HG03521 (cell line): ENCODE results near the gene TSPEAR.
"Not testable (repeated sequence)": the region's sequence is repeated elsewhere in the genome, so short reads cannot be mapped to it uniquely, and the experiment has no call there.

Experiments used
- ATAC-seq: cut with Tn5 transposase; IDR thresholded peaks from one replicate; pipeline ENCODE4 v1.9.1; 2021; ENCODE audit warnings: mild to moderate bottlenecking, moderate library complexity; ENCODE audit not compliant: unreplicated experiment

TSPEAR gene

DNA sequence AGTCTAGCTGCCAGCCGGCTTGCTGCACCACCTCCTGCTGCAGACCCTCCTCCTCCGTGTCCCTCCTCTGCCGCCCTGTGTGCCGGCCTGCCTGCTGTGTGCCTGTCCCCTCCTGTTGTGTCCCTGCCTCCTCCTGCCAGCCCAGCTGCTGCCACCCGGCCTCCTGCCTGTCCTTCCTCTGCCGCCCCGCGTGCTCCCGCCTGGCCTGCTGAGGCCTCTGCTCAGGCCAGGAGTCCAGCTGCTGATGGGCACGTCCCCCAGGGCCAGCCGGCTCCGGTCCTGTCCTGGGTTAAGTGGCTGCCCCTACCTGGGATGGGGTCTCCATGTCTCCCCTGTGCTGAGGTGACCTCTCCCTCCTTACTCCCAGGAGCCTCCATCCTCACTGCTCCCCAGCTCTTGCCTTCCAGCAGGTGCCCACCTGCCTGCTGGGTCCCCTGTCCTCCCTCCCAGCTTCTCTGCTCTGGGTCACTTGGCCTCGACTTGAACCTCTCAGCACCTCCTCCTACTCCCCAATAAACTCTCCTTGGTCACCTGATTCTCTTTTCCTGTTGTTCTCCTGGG lies 98.6 kb downstream of the TSPEAR start:
- no peak for ATAC-seq

DNA sequence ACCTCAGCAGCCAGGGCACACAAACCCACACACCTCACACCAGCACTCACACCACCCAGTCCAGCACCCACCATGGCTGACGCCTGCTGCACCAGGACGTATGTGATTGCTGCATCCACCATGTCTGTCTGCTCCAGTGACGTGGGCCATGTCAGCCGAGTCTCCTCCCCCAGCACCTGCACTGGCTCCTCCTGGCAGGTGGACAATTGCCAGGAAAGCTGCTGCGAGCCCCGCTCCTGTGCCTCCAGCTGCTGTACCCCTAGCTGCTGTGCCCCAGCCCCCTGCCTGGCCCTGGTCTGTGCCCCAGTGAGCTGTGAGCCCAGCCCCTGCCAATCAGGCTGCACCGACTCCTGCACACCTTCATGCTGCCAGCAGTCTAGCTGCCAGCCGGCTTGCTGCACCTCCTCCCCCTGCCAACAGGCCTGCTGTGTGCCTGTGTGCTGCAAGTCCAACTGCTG lies 99.3 kb downstream of the TSPEAR start, which contains the start of gene KRTAP10-8:
Gene KRTAP10-8, plus strand, starts transcription at position 51 of the 458 bp plus-strand sequence. Its CDS starts 22 bp downstream, at position 73.
- ATAC-seq: no peak

DNA sequence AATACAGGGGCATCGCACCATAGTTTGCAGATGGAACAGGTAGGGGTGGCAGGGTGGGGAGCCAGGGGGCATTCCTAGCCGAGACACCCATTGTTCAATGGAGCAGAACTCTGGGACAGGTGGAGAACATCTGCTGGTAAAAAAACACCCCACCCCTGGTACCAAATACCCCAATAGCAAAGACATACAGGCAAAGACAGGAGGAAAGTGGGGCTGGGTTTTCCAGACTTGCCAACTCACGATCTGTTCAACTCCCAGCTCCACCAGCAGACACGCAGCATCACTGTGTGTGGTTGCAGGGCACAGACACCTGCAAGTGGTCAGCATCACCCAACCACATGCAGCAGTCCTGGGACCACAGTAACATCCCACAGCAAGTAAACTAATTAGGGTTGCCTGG lies 99.8 kb downstream of the TSPEAR start:
- no peak for ATAC-seq

DNA sequence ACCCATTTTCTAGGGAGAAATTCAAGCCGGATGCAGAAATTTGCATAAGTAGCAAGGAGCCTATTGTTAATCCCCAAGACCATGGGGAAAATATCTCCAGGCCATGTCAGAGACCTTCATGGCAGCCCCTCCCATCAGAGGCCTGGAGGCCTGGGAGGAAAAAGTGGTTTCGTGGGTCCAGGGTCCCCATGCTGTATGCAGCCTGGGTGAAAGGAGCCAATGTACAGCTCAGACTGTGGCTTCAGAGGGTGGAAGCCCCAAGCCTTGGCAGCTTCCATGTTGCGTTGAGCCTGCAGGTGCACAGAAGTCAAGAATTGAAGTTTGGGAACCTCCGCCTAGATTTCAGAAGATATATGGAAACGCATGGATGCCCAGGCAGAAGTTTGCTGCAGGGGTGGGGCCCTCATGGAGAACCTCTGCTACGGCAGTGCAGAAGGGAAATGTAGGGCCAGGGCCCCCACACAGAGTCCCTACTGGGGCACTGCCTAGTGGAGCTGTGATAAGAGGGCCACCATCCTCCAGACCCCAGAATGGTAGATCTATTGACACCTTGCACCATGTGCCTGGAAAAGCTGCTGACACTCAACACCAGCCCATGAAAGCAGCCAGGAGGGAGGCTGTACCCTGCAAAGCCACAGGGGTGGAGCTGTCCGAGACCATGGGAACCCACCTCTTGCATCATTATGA lies 101.1 kb downstream of the TSPEAR start:
- not testable (repeated sequence) for ATAC-seq

DNA sequence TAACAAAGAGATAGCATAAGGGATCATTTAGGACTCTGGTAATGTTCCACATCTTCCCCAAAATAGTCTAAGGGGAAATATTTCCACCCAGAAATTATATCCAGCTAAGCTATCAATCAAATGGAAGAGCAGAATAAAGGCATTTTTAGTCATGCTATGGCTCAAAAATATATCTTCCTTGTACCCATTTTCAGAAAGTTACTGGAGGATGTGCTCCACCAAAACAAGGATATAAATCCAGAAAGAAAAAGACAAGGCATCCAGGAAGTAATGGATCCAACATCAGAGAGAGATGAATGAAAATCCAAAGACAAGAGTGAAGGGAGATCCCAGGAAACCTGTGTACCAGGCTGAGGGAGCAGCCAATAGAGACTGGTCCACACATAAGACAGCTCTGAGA lies 102.2 kb downstream of the TSPEAR start:
- no peak for ATAC-seq

DNA sequence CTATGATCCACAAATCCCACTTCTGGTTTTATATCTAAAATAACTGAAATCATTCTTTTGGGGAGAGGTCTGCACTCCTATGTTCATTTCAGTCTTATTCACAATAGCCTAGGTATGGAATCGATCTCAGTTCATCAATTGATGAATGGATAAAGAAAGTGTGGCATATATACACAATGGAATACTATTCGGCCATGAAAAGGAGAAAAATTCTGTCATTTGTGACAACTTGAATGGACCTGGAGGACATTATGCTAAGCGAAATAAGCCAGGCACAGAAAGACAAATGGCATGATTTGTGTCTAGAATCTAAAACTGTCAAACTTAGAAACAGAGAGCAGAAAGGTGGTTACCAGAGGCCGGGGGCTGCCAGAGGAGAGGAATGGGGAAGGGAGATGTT lies 104.9 kb downstream of the TSPEAR start:
- no peak for ATAC-seq

DNA sequence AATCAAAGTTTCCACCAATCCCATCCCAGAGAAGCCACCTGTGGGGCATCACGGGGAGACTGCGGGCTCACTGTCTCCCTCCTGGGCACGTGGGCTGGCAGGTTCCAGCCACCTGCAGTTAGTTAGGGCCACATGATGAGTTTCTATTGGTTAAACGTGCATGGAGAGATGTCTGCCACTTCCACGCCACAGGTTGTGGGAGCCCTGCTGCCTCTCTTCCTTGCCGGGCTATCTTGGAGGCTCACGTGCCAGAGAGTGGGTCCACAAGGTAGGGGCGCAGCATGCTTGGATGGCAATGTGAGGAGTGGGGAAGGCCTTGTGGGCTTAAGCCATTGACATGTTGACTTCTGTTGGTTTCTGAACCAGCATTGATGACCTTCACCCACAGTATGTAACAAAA lies 107.5 kb downstream of the TSPEAR start:
- ATAC-seq: no peak

DNA sequence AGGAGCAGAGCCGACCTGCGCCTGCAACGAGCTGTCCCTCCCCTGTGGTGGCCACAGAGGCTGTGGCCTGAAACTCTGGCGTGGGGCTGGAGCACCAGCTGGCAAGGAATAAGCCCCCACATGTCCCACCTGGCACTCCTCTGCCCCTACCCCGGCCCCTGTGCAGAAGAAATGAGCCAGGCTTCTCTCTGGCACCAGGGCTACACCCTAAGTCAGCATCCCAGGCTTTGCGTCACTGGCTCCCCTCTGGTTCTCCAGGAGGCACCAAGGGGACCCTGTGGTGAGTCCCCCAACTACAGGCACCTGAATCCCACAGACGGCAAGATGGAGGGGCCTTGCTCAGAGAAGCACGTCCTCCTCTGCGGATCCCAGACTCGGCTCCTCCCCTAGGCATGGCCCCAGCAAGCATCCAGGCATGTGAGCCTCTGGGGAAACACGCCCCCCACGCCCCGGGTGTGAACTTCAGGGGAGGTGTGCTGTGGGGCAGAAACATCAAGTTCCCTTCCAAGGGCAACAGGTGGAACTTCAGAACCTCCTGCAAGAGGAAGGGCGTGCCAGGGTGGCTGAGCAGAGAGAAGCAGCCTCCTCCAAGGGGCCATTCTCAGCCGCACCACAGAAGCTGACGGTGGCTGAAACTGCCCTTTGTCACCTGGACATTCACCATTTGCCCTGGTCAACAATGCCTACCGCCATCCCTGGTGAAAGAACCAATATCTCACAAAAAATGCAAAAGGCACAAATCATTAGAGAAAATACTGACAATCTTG lies 108.1 kb downstream of the TSPEAR start:
- no peak for ATAC-seq

DNA sequence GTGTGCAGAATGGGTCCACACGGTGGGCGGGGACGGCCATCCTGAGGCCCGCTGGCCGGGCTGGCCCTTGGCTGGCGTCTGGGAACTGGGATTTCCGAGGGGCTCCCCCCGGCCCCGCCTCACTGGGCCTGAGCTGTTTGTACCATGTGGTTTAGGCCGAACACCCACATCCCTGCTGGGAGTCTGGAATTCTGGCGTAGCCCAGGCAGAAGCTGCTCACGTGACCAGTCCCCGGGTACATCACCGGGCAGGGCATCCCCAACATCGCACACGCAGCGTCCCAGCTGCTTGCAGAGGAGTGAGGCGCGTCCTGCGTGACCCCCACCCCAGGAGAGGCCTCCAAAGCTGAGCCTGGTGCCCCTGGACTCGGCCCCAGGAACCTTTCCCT lies 108.9 kb downstream of the TSPEAR start:
- ATAC-seq: no peak

DNA sequence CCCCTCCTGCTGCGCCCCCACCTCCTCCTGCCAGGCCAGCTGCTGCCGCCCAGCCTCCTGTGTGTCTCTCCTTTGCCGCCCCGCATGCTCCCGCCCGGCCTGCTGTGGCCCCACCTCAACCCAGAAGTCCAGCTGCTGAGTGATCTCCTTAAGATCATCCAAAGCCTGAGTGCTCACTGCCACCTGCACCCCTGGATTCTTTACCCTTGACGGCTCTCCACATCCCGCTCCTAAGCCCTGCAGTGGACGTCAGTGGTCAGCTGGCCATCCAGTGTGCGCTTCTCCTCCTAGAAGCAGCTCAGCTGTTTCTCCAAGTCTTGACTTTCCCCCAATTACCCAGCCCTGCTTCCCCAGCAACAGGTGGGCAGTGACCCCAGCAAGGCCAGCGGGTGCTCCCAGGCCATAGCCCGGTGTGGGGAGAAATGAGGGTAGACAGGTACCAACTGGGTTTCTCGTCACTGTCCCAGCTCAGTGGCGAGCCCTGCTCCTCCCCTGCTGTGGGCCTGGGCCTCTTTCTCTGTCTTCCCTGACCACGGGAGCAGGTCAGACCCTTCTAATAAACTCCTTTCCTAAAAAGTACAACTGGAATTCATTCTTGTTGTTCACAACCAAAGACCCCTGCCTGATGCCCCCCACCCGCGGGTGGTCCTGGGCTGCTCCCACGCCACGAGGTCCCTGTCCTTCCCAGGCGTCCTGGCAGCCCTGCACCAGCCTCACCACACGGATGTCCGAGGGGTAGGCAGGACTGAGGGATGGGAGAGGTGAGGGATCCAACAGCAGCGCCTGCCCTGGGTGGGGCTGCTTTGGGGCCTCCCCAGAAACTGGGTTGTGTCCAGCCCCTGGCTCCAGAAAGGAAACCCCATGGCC lies 109.5 kb downstream of the TSPEAR start:
- no peak for ATAC-seq

DNA sequence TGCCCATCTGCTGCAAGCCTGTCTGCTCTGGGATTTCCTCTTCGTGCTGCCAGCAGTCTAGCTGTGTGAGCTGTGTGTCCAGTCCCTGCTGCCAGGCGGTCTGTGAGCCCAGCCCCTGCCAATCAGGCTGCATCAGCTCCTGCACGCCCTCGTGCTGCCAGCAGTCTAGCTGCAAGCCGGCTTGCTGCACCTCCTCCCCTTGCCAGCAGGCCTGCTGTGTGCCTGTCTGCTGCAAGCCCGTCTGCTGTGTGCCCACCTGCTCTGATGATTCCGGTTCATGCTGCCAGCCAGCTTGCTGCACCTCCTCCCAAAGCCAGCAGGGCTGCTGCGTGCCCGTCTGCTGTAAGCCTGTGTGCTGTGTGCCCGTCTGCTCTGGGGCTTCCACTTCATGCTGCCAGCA lies 110.3 kb downstream of the TSPEAR start:
- ATAC-seq: not testable (repeated sequence)

DNA sequence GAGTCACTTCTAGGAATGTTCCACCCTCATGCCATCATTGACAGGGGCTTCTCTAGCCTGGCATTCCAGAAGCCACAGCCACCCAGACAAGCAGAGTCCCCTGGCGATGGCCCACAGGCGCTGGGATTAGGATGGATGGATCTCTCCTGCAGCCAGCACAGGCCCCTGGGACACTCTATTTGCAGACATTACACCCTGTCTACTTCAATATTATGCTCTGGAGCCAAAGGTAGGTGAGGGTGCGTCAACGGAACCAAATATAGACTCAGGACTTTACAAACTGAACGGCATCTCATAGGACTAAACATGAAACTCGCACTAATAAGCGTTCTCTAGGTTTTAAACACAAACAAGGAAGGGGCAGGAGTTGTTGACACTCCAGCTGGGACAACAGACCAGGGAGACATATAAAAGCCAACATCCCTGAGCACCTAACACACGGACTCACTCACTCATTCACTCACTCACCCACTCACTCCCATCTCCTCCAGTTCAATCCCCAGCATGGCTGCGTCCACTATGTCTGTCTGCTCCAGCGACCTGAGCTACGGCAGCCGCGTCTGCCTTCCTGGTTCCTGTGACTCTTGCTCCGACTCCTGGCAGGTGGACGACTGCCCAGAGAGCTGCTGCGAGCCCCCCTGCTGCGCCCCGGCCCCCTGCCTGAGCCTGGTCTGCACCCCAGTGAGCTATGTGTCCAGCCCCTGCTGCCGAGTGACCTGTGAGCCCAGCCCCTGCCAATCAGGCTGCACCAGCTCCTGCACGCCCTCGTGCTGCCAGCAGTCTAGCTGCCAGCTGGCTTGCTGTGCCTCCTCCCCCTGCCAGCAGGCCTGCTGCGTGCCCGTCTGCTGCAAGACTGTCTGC lies 111.0 kb downstream of the TSPEAR start, which contains the start of gene KRTAP10-7:
Gene KRTAP10-7, plus strand, starts transcription at position 480 of the 861 bp plus-strand sequence. Its CDS starts 25 bp downstream, at position 505.
- not testable (repeated sequence) for ATAC-seq

DNA sequence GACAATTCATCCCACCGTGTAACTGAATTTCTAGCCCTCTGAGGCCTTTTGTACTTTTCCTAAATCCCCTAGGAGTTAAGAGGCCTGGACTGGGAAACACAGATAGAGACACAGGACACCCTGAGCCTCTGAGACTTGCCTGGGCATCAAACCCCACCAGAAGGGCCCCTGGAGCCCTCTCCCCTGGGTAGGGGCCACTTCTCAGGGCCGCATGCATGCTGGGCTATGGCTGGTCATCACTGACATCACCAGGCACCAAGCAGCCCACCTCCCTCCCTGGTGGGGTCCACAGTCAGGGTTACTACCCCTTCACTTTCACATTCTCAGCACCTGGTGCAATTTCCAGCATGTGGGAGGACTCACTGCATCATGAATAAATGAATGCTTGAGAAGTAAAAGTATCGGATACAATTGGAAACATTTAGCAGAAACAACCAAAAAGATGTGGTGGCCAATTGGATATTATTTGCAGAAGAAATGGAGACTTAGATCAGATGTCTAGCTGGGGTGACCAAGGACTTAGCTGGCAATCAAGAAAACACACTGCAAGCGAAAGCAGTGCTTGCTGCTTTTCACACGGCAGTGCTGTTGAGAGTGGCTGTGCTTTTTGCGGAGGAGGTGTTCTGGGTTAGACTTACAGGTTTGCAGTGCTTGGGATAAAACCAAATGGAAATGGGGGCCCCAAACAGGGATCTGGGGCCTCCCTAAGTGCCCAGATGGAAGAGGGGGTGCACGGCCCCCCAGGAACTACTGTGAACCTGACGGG lies 111.9 kb downstream of the TSPEAR start:
- no peak for ATAC-seq

DNA sequence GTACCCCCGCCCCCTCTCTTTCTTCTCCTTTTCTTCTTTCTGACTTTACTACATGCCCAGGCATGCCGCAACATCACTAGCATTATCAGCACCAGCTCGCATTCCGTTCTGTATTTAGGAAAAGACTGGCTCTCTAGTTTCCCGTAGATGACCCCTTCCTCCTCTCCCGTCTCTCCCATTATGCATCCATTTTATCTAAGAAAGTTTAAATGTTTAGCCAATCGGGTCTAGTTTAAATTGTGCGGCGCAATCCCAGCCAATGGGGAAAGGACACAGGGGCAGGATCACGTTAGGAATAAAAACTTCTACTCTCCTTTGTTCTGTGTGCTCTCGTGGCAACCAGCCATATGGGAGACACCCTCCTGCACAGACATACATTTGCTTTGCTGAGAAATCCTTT lies 113.3 kb downstream of the TSPEAR start:
- no peak for ATAC-seq

DNA sequence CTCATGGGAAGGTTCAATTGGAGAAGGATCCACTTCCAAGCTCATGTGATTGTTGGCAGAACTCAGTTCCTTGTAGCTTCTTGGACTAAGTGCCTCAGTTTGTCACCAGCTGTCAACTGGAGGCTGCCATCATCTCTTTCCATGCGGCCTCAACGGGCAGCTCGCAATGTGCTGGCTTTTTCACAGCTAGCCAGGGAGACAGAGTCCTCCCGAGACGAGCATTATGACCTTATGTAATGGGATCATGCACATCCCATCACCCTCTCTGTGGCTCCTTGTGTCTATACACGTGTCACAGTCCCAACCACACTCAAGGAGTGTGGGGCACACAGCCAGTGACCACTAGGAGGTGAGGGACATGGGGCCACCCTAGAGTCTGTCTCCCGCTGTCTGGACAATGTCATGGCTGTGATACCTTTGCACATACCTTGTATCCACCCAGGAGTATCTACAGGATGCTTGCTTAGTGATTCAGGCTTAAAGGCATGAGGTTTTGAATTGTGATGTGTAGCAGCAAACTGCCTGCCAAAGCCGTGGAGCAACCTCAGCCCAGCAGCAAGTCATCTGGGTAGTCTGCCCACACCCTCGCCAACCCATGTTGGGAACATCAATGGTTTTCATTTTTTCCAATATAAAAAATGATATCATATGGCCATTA lies 115.2 kb downstream of the TSPEAR start:
- no peak for ATAC-seq

DNA sequence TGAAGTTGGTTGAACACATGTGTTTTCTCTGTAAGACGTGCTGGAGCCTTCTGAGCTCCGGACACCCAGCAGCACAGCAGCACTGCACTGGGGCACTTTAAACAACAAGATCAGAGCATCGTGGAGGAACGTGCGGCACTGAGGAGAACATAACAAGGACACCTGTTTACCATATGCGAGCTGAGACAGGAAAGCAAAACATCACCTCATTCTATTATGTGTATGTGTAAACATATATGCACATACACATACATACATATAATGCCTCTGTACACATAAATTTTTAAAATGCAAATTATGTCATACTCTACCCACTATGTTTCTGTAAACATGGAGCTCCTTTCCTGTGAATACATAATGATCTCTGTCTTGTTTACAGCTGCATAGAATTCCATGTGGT lies 115.8 kb downstream of the TSPEAR start:
- ATAC-seq: no peak

DNA sequence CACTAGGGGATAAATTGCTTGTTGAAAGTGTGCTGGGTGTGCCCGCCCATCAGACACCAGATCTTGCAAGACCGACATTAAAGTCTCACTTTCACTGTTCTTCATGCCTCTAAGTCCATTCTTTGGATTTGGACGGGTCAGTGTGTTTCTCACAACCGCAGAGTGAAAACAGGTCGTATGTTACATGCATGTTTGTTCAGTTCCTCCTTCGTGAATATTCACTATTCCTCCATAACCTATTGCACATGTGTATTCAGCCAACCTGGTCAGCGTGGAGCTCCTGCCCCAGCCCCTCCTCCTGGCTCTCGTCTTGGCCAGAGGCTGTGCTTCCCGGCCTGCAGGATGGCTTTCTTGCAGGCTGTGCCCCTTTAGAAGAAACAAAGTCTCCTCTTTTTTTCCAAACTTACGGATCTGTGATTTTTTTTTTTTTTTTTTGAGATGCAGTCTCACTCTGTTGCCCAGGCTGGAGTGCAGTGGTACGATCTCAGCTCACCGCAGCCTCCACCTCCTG lies 116.9 kb downstream of the TSPEAR start:
- ATAC-seq: no peak

DNA sequence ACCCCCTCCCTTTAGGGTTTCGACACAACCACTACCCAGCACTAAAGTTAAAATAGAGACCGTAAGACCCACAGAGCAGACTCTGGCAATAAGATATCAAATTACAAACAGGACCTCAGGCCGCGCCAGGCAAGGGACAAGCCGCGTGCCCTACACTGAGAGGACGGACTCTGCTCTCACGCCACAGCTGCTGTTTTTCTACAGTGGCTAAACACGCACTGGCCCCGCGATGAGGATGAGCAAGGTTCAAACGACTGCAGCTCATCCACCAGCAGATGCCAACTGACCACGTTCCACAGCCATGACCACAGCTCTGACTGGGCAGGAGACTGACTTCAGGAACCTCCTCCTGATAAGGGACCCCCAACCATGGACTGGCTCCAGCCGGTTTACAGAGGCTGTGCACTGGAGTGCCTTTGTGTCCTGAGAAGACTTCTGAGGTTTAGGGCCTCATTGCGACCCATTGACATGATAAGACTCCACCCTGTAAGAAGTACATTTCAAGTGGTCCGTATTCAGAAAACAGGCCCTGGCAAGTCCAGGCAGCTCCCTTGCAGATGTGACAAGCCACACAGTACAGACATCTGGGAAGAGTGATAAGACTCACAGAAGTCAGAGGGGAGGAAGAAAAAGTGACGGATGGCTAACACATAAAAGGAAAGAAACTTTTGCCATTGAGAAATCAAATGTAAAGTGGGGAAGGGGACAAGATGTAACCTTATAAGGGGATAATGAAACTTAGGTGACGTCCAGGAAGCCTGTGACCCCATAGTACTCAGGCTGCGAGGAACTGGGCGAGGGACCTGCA lies 117.6 kb downstream of the TSPEAR start:
- ATAC-seq: no peak
